HG02610 (cell line): ENCODE results near the gene CLCNKA.
"Not testable (repeated sequence)": the region's sequence is repeated elsewhere in the genome, so short reads cannot be mapped to it uniquely, and the experiment has no call there.

Source experiments
- ATAC-seq: cut with Tn5 transposase; IDR thresholded peaks from one replicate; pipeline ENCODE4 v1.9.1; 2021; ENCODE audit warnings: mild to moderate bottlenecking, moderate library complexity; ENCODE audit not compliant: unreplicated experiment

Gene CLCNKA

DNA sequence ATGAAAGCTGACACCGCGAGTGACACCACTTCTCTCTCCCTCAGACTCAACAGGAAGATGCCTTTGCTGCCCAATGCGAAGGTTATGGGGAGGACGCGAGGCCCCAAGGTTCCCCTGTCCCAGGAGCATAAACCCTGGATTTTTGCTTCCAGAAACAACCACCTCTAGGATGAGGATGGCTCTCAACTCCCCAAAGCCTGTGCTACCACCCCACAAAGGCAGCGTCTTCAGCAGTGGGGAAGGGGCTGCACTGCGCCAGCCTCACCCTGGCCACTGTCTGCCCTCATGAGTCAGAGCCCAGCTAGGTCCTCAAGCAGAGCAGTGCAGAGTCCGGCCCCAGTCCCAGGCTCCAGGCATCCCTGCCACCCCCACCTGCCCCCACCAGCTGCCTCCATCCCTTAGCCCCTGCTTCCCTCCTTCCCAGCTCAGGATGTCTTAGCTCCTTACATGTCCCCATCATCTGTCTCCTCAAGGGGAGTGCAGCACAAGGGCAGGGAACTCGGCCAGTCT is 24.7 kb upstream of the CLCNKA start:
- no peak for ATAC-seq

DNA sequence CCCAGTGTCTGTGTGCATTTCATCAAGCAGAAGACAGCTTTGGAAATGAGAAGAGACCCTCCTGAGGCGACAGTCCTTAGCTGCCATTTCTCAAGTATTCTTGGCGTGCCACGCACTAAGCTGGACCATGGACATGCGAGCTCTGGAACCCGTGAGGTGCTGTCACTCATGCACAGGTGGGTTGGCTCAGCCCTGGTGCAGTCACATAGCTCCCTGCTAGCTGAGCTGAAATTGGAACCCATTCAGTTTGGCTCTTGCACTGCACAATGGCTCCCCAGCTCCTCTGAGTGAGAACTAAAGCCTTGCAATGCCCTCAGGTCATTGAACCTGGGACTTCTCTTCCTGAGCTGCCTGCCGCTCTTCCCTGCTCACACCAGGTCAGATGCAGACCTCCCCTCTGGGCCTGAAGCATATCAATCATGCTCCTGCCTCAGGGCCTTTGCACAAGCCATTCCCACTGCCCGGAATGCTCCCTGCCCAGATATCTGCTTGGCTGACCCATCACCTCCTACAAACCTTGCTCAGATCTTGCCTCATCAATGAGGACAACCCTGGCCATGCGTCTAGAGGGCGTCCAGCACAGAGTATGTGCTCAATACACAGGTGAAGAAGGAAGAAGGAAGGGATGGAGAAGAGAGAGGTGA is 24.1 kb upstream of the CLCNKA start:
- ATAC-seq = no peak

- ATAC-seq = no peak
Measured at GRCh38 chr1:15998929-15999328, 22.9 kb upstream of the CLCNKA start.

DNA sequence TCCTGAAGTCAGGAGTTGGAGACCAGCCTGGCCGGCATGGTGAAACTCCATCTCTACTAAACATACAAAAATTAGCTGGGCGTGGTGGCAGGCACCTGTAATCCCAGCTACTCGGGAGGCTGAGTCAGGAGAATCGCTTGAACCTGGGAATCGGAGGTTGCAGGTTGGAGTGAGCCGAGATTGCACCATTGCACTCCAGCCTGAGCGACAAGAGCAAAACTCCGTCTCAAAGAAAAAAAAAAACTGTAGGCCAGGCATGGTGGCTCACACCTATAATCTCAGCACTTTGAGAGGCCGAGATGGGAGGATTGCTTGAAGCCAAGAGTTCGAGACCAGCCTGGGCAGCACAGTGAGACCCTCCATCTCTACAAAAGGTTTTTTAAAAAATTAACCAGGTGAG is 20.6 kb upstream of the CLCNKA start:
- ATAC-seq = not testable (repeated sequence)

- ATAC-seq = no peak
Measured at GRCh38 chr1:16005597-16005996, 16.2 kb upstream of the CLCNKA start.

DNA sequence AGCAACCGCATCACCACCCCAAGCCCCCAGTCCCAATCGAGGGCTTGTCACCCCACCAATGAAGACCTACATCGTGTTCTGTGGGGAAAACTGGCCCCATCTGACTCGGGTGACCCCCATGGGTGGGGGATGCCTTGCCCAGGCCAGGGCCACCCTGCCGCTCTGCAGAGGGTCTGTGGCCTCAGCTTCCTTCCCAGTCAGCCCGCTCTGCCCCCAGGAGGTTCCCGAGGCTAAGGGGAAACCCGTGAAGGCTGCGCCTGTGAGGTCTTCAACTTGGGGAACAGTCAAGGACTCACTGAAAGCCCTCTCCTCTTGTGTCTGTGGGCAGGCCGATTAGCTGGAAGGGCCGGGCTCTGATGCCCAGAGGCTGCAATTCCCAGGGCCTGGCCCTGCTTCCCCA is 15.8 kb upstream of the CLCNKA start:
- ATAC-seq = no peak

DNA sequence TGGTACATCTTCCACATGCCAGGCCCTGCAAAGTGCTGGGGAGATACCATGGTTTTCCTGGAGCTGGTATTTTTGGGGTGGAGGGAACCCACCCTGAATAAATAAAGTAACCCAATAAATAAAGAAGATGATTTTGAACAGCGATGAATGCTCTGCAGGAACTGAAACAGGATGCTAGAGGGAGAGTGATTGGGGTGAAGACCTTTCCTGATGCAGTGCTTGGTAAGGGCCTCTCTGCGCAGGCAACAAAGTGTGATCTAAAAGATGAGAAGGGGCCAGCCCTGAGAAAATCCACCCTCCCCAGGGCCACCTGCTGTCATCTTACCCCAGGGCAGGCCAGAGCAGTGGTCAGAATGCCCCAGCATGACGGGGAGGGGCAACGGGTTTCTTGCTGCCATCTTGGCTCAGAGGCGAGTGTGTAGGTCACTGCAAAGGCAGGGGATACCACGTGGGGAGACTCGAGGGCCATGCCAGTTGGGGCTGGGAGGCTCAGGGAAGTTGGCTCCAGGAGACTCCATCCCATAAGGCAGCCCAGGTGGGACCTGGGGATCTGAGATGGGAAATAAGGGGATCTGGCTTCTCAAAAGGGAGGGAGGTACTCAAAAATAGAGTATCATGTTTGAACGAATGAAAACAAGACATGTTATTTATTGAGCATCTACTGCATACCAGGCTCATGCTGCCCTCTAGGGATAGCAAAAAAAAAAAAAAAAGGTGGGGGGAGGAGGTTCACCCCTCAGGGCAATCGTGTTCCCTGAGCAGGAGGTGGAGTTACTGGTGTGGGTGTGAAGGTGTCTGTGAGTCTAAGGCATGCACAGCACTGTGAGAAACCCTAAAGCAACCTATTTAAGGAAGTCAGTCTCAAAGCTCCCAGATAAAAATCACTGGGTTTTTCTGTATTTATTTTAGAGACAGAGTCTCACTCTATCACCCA is 15.0 kb upstream of the CLCNKA start:
- no peak for ATAC-seq

GRCh38 chr1:16007671-16008341 is 14.0 kb upstream of the CLCNKA start:
- ATAC-seq = no peak

DNA sequence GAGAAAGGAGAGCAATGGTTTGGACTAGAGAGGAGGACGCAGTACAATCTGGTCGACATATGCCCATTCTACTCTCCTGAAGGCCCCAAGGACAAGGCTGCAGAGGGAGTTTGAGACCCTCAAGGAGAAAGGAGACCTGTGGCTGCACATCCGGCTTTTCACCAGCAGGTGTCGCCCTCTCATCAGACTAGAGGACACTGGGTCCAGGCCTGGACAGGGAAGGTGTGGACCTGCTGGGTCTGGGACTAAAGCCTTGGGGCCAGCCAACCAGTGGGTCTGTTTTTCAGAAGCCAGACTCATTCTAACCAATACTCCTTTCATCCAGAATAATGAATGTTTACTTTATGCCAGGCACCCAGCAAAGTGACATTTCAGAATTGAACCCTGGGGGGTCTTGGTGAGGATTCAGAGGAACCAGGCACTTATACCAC is 12.8 kb upstream of the CLCNKA start:
- ATAC-seq = no peak

DNA sequence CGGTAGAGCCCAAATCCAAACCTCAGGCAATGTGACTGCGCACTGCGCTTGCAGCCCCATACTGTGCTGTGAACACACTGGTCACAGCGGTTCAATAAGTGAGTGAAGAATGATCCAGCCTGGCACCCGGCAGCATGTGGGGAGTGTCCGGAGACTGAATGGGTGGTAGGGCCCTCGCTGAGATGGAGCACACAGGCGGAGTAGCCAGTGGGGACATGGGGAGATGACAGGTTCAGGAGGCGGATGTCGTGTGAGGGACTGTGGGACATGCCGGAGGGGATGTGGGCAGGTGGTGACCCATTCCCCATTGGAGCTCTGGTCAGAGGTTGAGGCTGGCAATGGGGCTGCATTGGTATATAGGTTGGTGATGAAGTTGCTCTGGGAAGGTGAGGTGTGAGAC is 12.2 kb upstream of the CLCNKA start:
- ATAC-seq = no peak

DNA sequence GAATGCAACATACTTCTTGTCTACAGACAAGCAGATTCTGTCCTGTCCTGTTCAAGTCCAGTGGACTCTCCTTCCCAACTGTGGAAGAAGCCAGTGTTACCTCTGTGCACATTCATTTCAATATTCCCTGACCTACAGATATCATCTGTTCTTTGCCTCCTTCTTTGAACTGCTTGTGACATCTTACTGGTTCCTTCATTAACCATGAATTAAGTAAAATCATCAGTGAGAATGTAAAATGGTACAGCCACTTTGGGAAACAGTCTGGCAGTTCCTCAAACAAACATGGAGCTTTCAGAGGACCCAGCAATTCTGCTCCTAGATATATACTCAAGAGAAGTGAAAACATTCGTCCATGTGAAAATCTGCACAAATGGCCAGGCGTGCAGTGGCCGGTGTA is 11.0 kb upstream of the CLCNKA start:
- no peak for ATAC-seq

DNA sequence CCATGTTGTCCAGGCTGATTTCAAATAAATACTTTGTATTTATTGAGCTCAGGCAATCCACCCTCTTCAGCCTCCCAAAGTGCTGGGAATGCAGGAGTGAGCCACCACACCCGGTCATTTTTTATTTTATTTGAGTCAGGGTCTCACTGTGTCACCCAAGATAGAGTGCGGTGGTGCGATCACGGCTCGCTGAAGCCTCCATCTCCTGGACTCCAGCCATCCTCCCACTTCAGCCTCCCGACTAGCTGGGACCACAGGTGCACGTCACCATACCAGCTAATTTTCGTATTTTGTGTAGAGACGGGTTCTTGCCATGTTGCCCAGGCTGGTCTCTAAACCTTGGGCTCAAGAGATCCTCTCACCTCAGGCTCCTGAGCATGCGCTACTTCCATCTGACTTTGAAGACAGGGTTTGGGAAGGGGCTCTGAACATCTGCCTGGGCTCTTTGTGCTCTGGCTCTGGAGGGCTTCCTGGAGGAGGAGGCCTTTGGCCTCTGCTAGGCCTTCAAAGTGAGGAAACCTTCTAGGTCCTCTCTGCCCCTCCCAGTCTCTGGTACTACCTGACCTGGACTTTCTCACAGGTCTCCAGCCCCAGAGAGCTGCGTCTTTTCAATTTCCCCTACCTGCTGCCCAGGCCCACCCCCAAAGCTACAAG is 9.8 kb upstream of the CLCNKA start:
- no peak for ATAC-seq

DNA sequence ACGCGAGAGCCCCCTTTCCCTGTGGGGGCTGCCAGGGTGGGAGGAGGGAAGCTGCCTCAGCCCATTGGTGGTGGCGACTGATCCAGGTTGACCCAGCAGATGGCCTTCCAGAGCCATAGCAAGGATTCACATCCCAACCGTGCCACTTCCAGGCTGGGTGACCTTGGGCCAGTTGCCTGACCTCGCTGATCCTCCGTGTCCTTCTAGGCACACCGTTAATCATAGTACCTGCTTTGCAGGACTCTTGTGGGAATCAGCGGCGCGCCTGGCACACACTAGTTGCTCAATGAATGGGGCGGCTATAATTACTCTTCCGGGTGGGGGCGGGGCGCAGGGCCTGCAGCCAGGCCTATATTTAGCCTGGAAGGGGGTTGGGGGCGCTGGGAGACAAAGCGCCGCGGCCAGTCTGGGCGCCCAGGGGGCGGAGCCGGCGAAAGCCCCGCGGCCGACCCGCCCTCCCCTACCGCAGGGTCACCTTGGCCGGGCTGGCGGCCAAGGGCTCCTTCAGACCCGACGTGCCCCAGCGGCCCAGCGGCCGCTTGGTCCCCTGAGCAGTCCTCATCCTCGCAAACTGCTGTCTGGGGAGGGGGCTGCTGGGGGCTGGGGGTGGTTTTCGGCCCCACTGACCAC is 9.1 kb upstream of the CLCNKA start:
- no peak for ATAC-seq

GRCh38 chr1:16013220-16013907 is 8.5 kb upstream of the CLCNKA start:
- ATAC-seq = no peak

DNA sequence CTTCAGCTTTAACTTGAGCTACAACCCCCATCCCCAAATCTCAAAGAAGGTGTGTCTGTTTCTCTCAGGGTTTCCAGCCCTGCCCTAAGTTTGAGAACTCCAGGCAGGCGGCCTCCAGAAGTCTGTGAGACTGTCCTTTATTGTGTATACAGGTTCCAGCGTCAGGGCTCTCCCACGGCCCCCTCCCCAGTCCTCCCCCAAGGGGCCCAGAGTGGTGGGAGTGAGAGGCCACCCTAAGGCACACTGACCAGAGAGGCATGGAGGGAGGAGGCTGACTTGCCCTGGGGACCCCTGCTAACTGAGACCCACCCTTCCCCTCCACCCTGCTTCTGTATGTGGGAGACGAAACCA is 8.0 kb upstream of the CLCNKA start:
- no peak for ATAC-seq

- ATAC-seq = no peak
Measured at GRCh38 chr1:16014509-16015482, 7.0 kb upstream of the CLCNKA start.

GRCh38 chr1:16015491-16015890 is 6.3 kb upstream of the CLCNKA start:
- ATAC-seq = no peak

DNA sequence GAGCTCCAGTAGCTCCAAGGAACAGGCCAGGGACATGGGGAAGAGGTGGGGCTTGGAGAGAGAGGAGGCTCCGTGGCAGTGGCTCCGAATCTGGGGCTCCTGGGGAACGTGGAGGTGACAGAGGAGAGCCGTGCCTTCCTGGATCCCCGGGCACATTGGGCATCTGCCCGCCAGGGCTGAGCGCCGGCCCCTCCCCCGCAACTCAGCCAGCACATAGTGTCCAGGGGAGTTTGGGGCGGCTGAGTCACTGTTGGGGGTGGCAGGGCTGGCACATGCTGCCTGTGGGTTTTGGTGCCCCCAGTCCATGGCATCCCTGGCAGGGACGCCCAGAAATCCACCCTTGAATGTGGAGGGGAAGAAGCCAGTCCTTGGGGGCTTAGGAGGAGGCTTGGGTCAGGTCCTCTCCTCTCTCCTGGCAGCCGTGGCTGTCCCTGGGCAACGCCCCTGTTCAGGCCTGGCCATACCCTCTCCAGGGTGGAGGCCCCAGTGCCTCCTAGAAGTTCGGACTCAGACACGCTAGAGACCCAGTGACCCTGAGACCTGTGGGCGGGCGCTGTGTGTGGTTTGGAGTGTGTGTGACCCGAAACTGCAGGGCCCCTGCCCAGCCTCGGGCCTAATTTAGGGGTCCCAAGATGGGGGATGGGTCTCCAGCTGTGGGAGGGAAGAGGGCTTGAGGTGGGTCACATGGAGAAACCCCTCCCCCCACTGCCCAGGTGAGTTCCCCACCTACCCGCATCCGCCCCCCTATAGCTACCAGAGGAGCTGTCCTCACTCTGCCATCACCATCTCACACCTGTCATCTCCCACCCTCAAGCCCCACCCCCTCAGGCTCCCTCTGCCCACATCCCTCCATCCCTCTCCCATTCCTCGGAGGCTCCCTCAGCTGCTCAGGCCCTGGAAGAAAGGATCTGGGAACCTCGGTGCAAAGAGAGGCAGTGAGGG is 5.6 kb upstream of the CLCNKA start:
- ATAC-seq = no peak
